Raji (cell line): ENCODE measurements around the gene CDC27.

Experiments
- POLR2A ChIP-seq: IDR thresholded peaks from 2 replicates; pipeline ENCODE4 v1.6.1; 2011; ENCODE audit warnings: low read depth, low read length, control low read depth; ENCODE audit not compliant: insufficient read depth

Gene CDC27

GRCh38 chr17:47224966-47225365 is 35.9 kb upstream of the CDC27 start:
- TF ChIP-seq POLR2A: no peak

GRCh38 chr17:47223460-47223859 is 34.4 kb upstream of the CDC27 start:
- TF ChIP-seq POLR2A: no peak

GRCh38 chr17:47223007-47223406 is 33.9 kb upstream of the CDC27 start:
- no peak for TF ChIP-seq POLR2A

- no peak for TF ChIP-seq POLR2A
Measured at GRCh38 chr17:47222047-47222446, 33.0 kb upstream of the CDC27 start.

GRCh38 chr17:47221154-47221553 is 32.1 kb upstream of the CDC27 start:
- no peak for TF ChIP-seq POLR2A

GRCh38 chr17:47220531-47220999 is 31.5 kb upstream of the CDC27 start:
- TF ChIP-seq POLR2A: no peak

- TF ChIP-seq POLR2A: no peak
Measured at GRCh38 chr17:47219621-47220475, 30.8 kb upstream of the CDC27 start.

- no peak for TF ChIP-seq POLR2A
Measured at GRCh38 chr17:47218896-47219430, 29.9 kb upstream of the CDC27 start.

GRCh38 chr17:47214931-47215330 is 25.8 kb upstream of the CDC27 start:
- TF ChIP-seq POLR2A: no peak

GRCh38 chr17:47213540-47213939 is 24.4 kb upstream of the CDC27 start:
- TF ChIP-seq POLR2A: no peak

- no peak for TF ChIP-seq POLR2A
Measured at GRCh38 chr17:47212458-47212857, 23.4 kb upstream of the CDC27 start.

- TF ChIP-seq POLR2A: no peak
Measured at GRCh38 chr17:47210779-47211178, 21.7 kb upstream of the CDC27 start.

GRCh38 chr17:47210105-47210504 is 21.0 kb upstream of the CDC27 start:
- no peak for TF ChIP-seq POLR2A

GRCh38 chr17:47209499-47209898 is 20.4 kb upstream of the CDC27 start:
- no peak for TF ChIP-seq POLR2A

- no peak for TF ChIP-seq POLR2A
Measured at GRCh38 chr17:47208744-47209488, 19.8 kb upstream of the CDC27 start, which contains the start of gene MYL4. Gene MYL4, plus strand, starts transcription at chr17:47209348. Its CDS starts 75 bp downstream, at chr17:47209423.

- TF ChIP-seq POLR2A: no peak
Measured at GRCh38 chr17:47207143-47208067, 18.3 kb upstream of the CDC27 start.
